ENCODE results near the gene ACBD3.

DNA sequence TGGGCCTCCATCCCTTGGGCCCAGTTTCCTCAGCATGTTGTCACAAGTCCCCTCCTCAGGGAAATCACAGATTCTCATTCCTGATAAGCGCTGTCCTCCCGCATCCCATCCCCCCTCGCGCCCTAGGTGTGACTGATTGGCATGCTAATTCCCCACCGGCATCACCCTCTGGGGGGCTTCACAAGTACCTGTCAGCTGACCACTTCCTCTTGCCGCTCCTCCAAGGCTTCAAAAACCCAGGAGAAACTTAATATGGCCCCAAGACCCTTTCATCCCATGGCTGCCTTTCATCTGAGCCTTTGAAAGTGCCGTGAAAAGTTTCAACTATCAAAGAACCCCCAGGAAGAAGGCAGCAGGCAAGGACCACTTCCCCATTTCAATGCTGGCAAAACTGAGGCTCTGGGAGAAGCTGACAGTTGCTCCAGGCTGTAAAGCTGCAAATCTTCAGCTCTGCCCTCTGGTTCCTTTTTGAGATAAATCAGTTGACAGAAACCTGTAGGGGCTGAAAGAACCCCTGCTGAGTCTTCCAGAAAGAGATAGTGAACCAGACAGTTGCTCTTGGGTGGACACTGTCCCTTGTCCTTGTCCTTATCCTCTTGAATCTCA lies 24.1 kb upstream of the ACBD3 start:
- TF ChIP-seq, protein P1, sequence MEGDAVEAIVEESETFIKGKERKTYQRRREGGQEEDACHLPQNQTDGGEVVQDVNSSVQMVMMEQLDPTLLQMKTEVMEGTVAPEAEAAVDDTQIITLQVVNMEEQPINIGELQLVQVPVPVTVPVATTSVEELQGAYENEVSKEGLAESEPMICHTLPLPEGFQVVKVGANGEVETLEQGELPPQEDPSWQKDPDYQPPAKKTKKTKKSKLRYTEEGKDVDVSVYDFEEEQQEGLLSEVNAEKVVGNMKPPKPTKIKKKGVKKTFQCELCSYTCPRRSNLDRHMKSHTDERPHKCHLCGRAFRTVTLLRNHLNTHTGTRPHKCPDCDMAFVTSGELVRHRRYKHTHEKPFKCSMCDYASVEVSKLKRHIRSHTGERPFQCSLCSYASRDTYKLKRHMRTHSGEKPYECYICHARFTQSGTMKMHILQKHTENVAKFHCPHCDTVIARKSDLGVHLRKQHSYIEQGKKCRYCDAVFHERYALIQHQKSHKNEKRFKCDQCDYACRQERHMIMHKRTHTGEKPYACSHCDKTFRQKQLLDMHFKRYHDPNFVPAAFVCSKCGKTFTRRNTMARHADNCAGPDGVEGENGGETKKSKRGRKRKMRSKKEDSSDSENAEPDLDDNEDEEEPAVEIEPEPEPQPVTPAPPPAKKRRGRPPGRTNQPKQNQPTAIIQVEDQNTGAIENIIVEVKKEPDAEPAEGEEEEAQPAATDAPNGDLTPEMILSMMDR (IDR thresholded peaks at IDR 0.05) = no peak
- no peak for TF ChIP-seq POLR2A (IDR thresholded peaks at IDR 0.05)
